Measurements from ENCODE around the gene SLC2A4RG. TPM values are rescaled to one million over a fixed set of nuclear protein-coding genes. Genes with fewer than 3 reads are reported as not detected.

The SLC2A4RG gene
- total and polyA plus RNA-seq, 2 of the 4 experiments (the other 2 are of a cell fraction): 5.0 to 50.3 TPM

- Histone ChIP-seq H3K18ac (ENCODE audit: low read depth, low read length) (no peak overlapping the region), H3K56ac (ENCODE audit: extremely low read depth, insufficient read depth, low read length) (no peak overlapping the region), H3K9ac (ENCODE audit: low read depth, low read length) (peak overlapping the region; percentile 79), H4K5ac (ENCODE audit: low read depth, low read length) (peak overlapping the region; percentile 35), H2AK5ac (ENCODE audit: low read depth, low read length) (peak overlapping the region; percentile 98), H3K79me1 (ENCODE audit: low read depth in 1 of 2, low read length in 2 of 2) (peaks cover 18 to 80% of the 10 kb centered on the region in 2 experiments), H3K14ac (replicated peaks; ENCODE audit: low read depth, low read length) (peak overlapping the region; percentile 92), H3K4ac (ENCODE audit: low read depth, low read length) (peak overlapping the region; percentile 94), H2BK120ac (ENCODE audit: low read depth, low read length) (peak overlapping the region; percentile 41; the same call in 1 of the 2 replicates), H4K8ac (ENCODE audit: low read depth in 2 of 2, low read length in 2 of 2) (peak overlapping the region; percentile 69 to 93), H3K27ac (ENCODE audit: insufficient read depth, low read length) (peak overlapping the region; percentile 82), H2AK9ac (replicated peaks; ENCODE audit: low read depth, low read length, poor library complexity) (peak overlapping the region; percentile 98), H3K9me1 (ENCODE audit: insufficient read depth, low read length) (no peaks in the 10 kb centered on the region), H3K9me3 (ENCODE audit: control insufficient read depth, insufficient read depth, low read length) (no peaks in the 10 kb centered on the region), H4K91ac (ENCODE audit: insufficient read depth, low read depth, low read length) (peak overlapping the region; percentile 63), H4K20me1 (ENCODE audit: insufficient read depth, low read length) (no peaks in the 10 kb centered on the region; the same call in 1 of the 2 replicates), H2BK5ac (ENCODE audit: low read depth, low read length, poor library complexity, severe bottlenecking) (peak overlapping the region; percentile 77), H3K4me2 (ENCODE audit: low read depth, low read length) (peak overlapping the region; percentile 92), H3K23ac (ENCODE audit: low read depth, low read length) (peak overlapping the region; percentile 81), H2AFZ (replicated peaks; ENCODE audit: low read length, poor library complexity) (peak overlapping the region; percentile 98), H3K36me3 (ENCODE audit: control insufficient read depth, insufficient read depth, low read length) (peaks cover 41% of the 10 kb centered on the region), H3K4me1 (ENCODE audit: control insufficient read depth, insufficient read depth, low read length) (peaks cover 10% of the 10 kb centered on the region), H3K27me3 (ENCODE audit: control insufficient read depth, insufficient read depth, low read length) (no peaks in the 10 kb centered on the region), H2BK20ac (ENCODE audit: low read depth, low read length) (no peak overlapping the region), H2BK15ac (ENCODE audit: low read depth, low read length) (no peak overlapping the region), H3K4me3 (ENCODE audit: insufficient read depth, low read depth, low read length) (peak overlapping the region; percentile 84)
- no TSS peak for BruUV-seq (replicated peaks)
- ATAC-seq (ENCODE audit: low read depth) (peak; percentile 64), DNase-seq (peak; percentile 35)
- TF ChIP-seq MAZ (IDR thresholded peaks at IDR 0.05; ENCODE audit: borderline replicate concordance, low read depth, low read length) (peak; percentile 69; the same call in 1 of the 2 replicates), RFX5 (IDR thresholded peaks at IDR 0.05; ENCODE audit: low read depth, low read length) (no peak), ELK1 (IDR thresholded peaks at IDR 0.05; ENCODE audit: borderline replicate concordance, low read depth, low read length) (no peak), NFE2L2 (IDR thresholded peaks at IDR 0.05; ENCODE audit: low read depth, low read length) (no peak), CTCF (conservative IDR thresholded peaks at IDR 0.05; ENCODE audit: low read depth, low read length) (peak; percentile 25; the same call in 1 of the 2 replicates), RAD21 (IDR thresholded peaks at IDR 0.05; ENCODE audit: low read length) (peak; percentile 42; the same call in 1 of the 2 replicates), CHD1 (IDR thresholded peaks at IDR 0.05; ENCODE audit: low read depth, low read length) (no peak), MXI1 (IDR thresholded peaks at IDR 0.05; ENCODE audit: borderline replicate concordance, low read depth, low read length) (no peak), SMC3 (IDR thresholded peaks at IDR 0.05; ENCODE audit: low read depth, low read length) (peak; percentile 6; the same call in 1 of the 2 replicates), FOS (IDR thresholded peaks at IDR 0.05; ENCODE audit: low read depth, low read length) (no peak)
- dilution Hi-C loops (cut with HindIII; ENCODE audit: low sequenced_read_pairs, unreplicated experiment) (no loop called here), in situ Hi-C loops (cut with MboI; ENCODE audit: low sequenced_read_pairs) (loop anchor here (10.0 kb wide), 1 partner anchor 158 kb away; the partner anchor contains the start of genes ABHD16B and TPD52L2), intact Hi-C loops (cut with micrococcal nuclease) (loop anchor here (2.0 kb wide), 1 partner anchor 158 kb away; the partner anchor contains the start of gene TPD52L2)
- ChIA-PET CTCF (interaction anchor here (1.1 kb wide), 1 partner anchor 9 kb away, joined by 8 read pairs; no protein-coding TSS in a partner anchor), POLR2A (ENCODE audit: unreplicated experiment) (interaction anchor here (1.2 kb wide), 1 partner anchor 12 kb away, joined by 4 read pairs; no protein-coding TSS in a partner anchor)
- 12% methylated on average over 23 of the region's 56 CpGs; no CpG with 5 or more reads in 1 of the 2 experiments for WGBS, 2 experiments (ENCODE audit: extremely low coverage in 2 of 2, insufficient read length in 1 of 2)
These were observed 32.6 kb upstream of the SLC2A4RG start for GRCh38 chr20:63706852-63707557.

All from IMR-90 (cell line).